Measurements from ENCODE around the gene TMEM63C.

TMEM63C gene

GRCh38 chr14:77181603-77182437, at the start of gene TMEM63C (continued):
- TF ChIP-seq SP7 (tag by site-specific recombination; IDR thresholded peaks at IDR 0.05) (peak; percentile 13; the same call in 1 of the 2 replicates), ZNF501 (tag by site-specific recombination; IDR thresholded peaks at IDR 0.05) (0 out of 2 replicates have a peak, but pooled peaks have one; percentile 48), ZNF2 (tag by site-specific recombination; IDR thresholded peaks at IDR 0.05) (0 out of 2 replicates have a peak, but pooled peaks have one; percentile 22), ZNF391 (tag by site-specific recombination; IDR thresholded peaks at IDR 0.05; ENCODE audit: borderline replicate concordance, low read depth) (no peak), GLIS2 (tag by site-specific recombination; IDR thresholded peaks at IDR 0.05) (peak; percentile 56), MZF1 (tag by site-specific recombination; IDR thresholded peaks at IDR 0.05; ENCODE audit: borderline replicate concordance) (0 out of 2 replicates have a peak, but pooled peaks have one; percentile 13), KLF9 (tag by site-specific recombination; IDR thresholded peaks at IDR 0.05; ENCODE audit: low read depth) (peak; percentile 79), ZNF335 (tag by site-specific recombination; conservative IDR thresholded peaks at IDR 0.05) (peak; percentile 79), SP3 (tag by site-specific recombination; IDR thresholded peaks at IDR 0.05) (peak; percentile 88), ZBTB20 (tag by site-specific recombination; IDR thresholded peaks at IDR 0.05) (peak; percentile 76), WT1 (tag by site-specific recombination; IDR thresholded peaks at IDR 0.05) (no peak; the same call in 1 of the 2 replicates), ZSCAN30 (tag by site-specific recombination; IDR thresholded peaks at IDR 0.05) (peak; percentile 22; the same call in 1 of the 2 replicates), ZNF423 (tag by site-specific recombination; IDR thresholded peaks at IDR 0.05) (peak; percentile 72)
- TF ChIP-seq, protein P1, sequence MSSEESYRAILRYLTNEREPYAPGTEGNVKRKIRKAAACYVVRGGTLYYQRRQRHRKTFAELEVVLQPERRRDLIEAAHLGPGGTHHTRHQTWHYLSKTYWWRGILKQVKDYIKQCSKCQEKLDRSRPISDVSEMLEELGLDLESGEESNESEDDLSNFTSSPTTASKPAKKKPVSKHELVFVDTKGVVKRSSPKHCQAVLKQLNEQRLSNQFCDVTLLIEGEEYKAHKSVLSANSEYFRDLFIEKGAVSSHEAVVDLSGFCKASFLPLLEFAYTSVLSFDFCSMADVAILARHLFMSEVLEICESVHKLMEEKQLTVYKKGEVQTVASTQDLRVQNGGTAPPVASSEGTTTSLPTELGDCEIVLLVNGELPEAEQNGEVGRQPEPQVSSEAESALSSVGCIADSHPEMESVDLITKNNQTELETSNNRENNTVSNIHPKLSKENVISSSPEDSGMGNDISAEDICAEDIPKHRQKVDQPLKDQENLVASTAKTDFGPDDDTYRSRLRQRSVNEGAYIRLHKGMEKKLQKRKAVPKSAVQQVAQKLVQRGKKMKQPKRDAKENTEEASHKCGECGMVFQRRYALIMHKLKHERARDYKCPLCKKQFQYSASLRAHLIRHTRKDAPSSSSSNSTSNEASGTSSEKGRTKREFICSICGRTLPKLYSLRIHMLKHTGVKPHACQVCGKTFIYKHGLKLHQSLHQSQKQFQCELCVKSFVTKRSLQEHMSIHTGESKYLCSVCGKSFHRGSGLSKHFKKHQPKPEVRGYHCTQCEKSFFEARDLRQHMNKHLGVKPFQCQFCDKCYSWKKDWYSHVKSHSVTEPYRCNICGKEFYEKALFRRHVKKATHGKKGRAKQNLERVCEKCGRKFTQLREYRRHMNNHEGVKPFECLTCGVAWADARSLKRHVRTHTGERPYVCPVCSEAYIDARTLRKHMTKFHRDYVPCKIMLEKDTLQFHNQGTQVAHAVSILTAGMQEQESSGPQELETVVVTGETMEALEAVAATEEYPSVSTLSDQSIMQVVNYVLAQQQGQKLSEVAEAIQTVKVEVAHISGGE (tag by site-specific recombination; conservative IDR thresholded peaks at IDR 0.05; ENCODE audit: low read depth), result peak; percentile 61; the same call in 1 of the 2 replicates
- TF ChIP-seq, protein P2, sequence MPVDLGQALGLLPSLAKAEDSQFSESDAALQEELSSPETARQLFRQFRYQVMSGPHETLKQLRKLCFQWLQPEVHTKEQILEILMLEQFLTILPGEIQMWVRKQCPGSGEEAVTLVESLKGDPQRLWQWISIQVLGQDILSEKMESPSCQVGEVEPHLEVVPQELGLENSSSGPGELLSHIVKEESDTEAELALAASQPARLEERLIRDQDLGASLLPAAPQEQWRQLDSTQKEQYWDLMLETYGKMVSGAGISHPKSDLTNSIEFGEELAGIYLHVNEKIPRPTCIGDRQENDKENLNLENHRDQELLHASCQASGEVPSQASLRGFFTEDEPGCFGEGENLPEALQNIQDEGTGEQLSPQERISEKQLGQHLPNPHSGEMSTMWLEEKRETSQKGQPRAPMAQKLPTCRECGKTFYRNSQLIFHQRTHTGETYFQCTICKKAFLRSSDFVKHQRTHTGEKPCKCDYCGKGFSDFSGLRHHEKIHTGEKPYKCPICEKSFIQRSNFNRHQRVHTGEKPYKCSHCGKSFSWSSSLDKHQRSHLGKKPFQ (tag by site-specific recombination; IDR thresholded peaks at IDR 0.05), result no peak
- TF ChIP-seq, protein P3, sequence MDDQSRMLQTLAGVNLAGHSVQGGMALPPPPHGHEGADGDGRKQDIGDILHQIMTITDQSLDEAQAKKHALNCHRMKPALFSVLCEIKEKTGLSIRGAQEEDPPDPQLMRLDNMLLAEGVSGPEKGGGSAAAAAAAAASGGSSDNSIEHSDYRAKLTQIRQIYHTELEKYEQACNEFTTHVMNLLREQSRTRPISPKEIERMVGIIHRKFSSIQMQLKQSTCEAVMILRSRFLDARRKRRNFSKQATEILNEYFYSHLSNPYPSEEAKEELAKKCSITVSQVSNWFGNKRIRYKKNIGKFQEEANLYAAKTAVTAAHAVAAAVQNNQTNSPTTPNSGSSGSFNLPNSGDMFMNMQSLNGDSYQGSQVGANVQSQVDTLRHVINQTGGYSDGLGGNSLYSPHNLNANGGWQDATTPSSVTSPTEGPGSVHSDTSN (CRISPR knock-in tag; IDR thresholded peaks at IDR 0.05), result 0 out of 2 replicates have a peak, but pooled peaks have one; percentile 5

DNA sequence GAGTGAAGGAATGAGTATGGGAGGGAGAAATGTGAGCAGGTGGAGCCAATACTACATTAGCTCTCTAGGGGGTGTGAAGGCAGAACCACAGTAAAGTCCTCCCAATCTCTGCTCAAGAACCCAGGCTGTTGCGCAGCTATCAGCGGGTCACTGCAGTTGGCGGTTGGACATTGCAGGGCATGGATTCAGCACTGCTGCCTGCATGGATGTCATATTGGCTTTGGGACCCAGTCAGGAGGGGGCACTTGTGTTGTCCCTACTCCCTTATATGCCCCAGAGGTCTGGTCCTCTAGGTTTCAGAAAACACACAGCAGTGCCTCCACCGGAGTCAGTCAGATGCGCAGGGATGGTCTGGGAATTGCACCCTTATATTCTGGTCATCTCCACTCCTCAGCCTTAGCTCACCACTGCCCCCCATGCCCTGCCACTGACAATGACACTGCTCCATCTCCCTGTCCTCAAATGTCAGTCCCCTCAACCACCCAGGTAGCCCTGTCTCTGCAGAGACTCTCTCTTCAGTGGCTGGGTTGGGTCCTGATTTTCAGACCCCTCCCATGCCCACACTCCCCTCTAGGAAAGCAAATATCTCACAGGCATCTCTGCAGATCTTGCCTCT, 49.6 kb upstream of the TMEM63C start:
- no peaks in the 10 kb centered on the region for H3K9me3 ChIP-seq (ENCODE audit: control insufficient read depth, insufficient read depth, low read depth, low read length)
- no peak overlapping the region for H3K4me3 ChIP-seq (ENCODE audit: low read depth, low read length)
- H3K36me3 ChIP-seq (ENCODE audit: control insufficient read depth in 2 of 2, insufficient read depth in 1 of 2, low read length in 2 of 2), result peaks cover 0 to 7% of the 10 kb centered on the region in 2 experiments; a peak in 1 of 3 replicates
- CTCF ChIA-PET, result interaction anchor here (0.6 to 1.5 kb wide), 5 partner anchors 16 to 137 kb away, joined by 3 to 5 read pairs (median 3); no protein-coding TSS in a partner anchor
- POLR2A ChIA-PET, result interaction anchor here (0.8 kb wide), 1 partner anchor 164 kb away, joined by 4 read pairs; no protein-coding TSS in a partner anchor
- no peaks in the 10 kb centered on the region for H3K4me1 ChIP-seq (ENCODE audit: control insufficient read depth, insufficient read depth, low read length)
- no peak overlapping the region for H3K27ac ChIP-seq (ENCODE audit: extremely low read depth, low read depth, low read length)
- TF ChIP-seq ZNF629 (tag by site-specific recombination; IDR thresholded peaks at IDR 0.05), result no peak
- TF ChIP-seq RBAK (tag by site-specific recombination; IDR thresholded peaks at IDR 0.05), result no peak
- TF ChIP-seq EGR2 (tag by site-specific recombination; IDR thresholded peaks at IDR 0.05; ENCODE audit: low read depth), result no peak
- TF ChIP-seq, protein P4, sequence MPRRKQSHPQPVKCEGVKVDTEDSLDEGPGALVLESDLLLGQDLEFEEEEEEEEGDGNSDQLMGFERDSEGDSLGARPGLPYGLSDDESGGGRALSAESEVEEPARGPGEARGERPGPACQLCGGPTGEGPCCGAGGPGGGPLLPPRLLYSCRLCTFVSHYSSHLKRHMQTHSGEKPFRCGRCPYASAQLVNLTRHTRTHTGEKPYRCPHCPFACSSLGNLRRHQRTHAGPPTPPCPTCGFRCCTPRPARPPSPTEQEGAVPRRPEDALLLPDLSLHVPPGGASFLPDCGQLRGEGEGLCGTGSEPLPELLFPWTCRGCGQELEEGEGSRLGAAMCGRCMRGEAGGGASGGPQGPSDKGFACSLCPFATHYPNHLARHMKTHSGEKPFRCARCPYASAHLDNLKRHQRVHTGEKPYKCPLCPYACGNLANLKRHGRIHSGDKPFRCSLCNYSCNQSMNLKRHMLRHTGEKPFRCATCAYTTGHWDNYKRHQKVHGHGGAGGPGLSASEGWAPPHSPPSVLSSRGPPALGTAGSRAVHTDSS (tag by site-specific recombination; IDR thresholded peaks at IDR 0.05), result no peak
- no peak for TF ChIP-seq ZNF223 (tag by site-specific recombination; IDR thresholded peaks at IDR 0.05)
- no peak for TF ChIP-seq ZNF202 (tag by site-specific recombination; IDR thresholded peaks at IDR 0.05; ENCODE audit: borderline replicate concordance)
- TF ChIP-seq ZNF558 (tag by site-specific recombination; IDR thresholded peaks at IDR 0.05), result no peak
- TF ChIP-seq SP7 (tag by site-specific recombination; IDR thresholded peaks at IDR 0.05), result no peak
- TF ChIP-seq YY2 (tag by site-specific recombination; IDR thresholded peaks at IDR 0.05), result no peak
- TF ChIP-seq, protein P5, sequence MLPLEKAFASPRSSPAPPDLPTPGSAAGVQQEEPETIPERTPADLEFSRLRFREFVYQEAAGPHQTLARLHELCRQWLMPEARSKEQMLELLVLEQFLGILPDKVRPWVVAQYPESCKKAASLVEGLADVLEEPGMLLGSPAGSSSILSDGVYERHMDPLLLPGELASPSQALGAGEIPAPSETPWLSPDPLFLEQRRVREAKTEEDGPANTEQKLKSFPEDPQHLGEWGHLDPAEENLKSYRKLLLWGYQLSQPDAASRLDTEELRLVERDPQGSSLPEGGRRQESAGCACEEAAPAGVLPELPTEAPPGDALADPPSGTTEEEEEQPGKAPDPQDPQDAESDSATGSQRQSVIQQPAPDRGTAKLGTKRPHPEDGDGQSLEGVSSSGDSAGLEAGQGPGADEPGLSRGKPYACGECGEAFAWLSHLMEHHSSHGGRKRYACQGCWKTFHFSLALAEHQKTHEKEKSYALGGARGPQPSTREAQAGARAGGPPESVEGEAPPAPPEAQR (tag by site-specific recombination; IDR thresholded peaks at IDR 0.05), result no peak
- TF ChIP-seq ZFP37 (tag by site-specific recombination; IDR thresholded peaks at IDR 0.05), result no peak
